GM19467 (cell line): ENCODE measurements around the gene PACS2.

Source experiments
- ATAC-seq: cut with Tn5 transposase; IDR thresholded peaks from one replicate; pipeline ENCODE4 v1.9.1; 2021; ENCODE audit warnings: mild to moderate bottlenecking, moderate library complexity; ENCODE audit not compliant: unreplicated experiment

Gene PACS2

DNA sequence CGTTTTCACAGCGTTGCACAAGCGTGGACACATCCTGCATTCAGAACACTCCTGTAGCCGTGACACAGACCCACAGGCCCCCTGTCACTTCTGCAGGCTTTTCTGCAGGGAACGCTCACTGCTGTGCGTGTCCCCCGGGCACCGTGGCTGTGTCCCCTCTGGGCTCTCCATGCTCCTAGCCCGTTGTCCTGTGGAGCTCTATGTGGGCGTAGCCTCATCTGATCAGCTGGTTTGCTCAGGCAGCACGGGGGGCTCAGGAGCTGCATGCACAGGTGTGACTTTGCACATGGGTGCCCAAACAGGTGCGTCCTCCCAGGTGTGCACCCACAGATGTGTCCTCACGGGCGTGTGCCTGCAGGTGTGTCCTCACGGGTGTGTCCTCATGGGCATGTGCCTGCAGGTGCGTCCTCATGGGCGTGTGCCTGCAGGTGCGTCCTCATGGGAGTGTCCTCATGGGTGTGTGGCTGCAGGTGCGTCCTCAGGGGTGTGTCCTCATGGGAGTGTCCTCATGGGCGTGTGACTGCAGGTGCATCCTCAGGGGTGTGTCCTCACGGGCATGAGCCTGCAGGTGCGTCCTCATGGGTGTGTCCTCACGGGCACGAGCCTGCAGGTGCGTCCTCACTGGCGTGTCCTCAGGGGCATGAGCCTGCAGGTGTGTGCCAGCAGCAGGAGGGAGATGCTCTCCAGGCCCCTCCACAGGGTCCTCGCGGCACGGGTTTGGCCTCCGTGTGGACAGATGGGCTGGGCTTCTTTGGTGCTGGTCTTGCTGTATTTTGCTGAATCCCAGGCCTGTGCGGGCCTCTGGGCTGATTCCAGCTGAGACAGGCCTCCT lies 122.6 kb downstream of the PACS2 start:
- no peak for ATAC-seq

DNA sequence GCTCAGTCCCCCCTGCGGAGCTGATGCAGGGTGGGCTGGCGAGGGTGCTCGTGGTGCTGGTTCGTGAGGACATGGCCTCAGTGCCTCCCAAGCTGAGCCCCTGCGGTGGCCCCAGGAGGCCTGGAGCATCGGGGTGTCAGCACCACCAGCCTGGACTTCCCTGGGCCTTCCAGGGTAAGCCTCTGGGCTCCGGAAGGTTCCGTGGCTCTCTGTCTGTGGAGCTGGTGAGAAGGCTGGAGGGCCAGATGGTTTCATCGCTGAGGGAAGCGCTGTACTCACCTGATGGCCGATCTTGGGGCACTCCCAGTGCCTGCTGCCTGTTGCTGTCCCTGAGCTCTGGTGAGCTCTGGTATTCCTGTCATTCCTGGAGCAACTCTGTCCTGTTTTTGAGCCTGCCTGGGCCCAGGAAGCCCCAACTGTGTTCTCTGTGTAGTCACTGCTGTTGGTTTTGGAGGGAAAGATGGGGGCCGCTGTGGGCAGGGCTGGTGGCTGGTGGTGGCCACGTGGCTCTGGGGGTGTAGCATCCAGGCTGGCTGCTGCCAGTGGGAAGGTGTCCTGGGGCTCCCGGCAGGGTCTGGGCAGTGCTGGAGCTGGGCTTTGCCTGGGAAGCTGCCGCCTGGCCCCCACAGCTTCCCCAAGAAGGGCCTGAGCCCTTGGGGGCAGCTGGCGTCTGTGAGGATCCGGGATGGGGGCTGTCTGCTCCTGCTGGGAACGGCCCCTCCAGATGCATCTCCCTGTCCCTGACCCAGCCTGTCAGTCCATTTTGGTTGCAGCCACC lies 123.4 kb downstream of the PACS2 start:
- no peak for ATAC-seq

- ATAC-seq, result no peak
Measured at GRCh38 chr14:105439179-105439578, 124.6 kb downstream of the PACS2 start.

DNA sequence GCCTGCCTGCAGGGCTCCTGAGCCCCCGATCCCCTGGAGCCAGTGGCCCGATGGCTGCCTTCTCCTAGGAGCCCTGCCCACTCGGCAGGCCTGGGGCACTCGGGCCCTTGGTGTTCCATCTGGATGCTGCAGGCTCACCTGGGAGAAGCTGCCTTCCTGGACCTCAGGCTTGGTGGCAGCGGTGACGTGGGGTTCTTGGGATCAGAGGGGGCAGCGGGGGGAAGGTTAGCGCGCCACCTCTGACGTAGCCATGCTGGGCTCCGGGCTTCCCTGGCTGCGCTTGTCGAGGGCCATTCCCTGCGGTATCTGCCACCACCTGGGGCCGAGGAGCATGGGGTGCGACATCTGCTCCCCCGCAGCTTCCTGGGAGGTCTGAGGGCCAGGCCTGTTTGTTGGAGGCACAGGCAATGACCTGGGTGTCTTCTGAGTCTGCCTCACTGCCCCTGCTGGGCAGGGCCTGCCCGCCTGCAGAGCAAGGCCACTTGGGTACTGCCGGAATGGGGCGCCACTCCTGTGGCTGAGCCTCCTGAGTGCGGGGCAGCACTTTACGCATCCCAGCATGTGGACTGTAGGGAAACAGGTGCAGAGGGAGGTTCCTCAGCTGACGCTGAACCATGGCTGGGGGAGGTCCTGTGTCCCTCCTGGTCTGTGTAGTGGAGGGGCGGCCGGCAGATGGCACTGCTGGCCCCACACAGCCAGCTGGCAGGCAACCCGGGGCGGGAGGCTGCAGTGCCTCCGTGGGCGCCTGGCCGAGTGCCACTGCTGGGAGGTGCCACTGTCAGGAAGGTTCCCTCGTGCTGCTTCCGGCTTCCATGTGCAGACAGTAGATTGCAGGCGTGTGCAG lies 125.4 kb downstream of the PACS2 start:
- no peak for ATAC-seq

GRCh38 chr14:105440554-105440900 lies 126.0 kb downstream of the PACS2 start:
- no peak for ATAC-seq

DNA sequence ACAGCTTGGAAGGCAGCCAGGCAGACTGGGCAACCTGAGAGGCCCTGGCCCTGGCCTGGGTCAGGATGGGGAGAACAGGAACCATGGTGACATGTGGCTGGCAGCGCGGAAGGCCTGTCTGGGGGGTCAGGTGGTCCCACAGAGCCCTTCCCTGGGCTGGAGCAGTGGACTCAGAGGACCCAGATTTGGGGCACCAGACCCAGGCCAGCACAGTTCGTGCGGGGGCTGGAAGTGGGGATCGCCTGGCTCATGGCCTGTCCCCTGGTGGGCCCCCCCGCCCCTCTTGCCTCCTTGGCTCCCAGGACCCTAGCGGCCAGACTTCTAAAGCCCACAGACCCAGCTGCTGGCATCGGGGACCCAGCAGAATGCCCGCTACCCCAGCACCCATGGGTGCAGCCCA lies 126.4 kb downstream of the PACS2 start:
- no peak for ATAC-seq

GRCh38 chr14:105442125-105442524 lies 127.6 kb downstream of the PACS2 start:
- ATAC-seq, result no peak

DNA sequence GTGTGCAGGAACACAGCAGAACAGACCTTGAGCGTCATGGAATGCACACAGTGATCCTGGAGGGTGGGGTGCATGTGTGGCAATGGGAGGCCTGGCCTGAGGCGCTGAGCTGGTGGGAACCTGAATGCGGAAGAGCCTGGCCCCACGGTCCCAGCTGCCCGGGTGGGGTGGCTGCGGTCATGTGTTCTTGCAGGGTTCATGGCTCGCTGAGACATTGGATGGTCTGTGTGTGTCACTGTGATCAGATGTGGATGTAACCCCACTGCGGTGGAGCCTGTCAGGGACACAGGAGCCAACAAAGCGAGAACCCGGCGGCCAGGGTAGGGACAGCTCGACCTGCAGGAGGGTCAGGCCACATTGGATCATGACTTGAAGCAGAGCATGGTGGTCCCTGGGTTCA lies 128.3 kb downstream of the PACS2 start:
- no peak for ATAC-seq

DNA sequence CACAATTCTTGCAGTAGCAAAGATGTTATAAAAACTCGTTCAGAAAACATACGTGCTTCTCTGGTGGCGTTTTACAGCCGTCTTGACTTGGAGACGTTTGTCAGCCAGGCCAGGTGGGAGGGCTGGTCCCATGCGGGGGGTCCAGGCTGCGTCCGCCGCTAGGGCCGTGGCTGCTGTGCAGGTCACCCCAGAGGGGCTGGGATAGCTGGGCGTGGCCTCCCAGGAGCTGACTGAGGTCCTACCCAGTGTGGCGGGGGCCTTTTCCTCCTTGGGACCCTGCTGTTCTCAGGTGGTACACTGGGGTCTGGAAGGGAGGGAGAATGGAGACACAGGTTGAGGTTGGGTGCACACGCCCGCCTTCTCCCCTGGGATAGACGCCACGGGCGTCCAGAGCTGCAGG lies 130.3 kb downstream of the PACS2 start:
- no peak for ATAC-seq

- no peak for ATAC-seq
Measured at GRCh38 chr14:105445290-105445689, 130.7 kb downstream of the PACS2 start.

DNA sequence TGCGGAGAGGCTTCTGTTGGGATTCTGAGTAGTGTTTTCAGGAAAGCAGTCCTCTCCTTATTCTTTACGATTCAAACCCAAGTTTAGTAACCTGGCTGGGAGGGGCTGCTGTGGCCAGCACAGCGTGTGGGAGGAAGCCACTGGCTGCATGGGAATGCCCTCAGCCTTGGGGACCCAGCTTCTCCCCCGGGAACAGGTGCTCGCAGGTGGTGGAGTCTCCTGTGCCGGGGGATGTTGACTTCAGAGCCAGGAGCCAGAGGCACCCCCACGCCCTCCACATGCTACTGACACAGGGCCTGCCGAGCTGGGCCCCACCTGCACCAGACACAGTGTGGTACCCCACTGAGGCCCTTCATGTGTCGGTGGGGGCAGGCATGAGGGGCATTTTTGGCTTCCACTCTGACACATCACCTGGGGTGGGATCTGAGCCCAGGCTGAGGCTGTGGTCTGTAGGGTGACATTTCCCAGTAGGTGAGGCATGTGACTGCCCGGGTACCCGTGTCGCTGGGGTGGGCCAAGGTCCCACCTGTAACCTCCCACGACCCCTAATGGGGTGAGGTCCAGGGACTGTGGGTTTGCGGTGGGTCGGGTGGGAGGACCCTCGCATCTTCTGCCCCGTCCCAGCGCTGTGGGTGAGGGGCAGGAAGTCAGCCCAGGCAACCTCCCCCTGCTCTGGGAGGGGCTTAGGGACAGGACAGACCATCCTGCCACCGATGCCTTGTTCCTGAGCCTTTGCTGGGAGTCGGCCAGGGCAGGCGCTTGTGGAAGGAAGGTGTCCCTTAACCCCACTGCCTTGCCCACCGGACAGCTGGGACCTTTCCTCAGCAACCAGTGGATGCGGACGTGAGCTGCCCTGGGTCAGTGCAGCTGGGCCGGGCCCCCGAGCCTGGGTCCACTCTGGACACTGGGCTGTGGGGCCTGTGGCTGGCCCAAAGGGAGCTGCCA lies 131.6 kb downstream of the PACS2 start:
- no peak for ATAC-seq

GRCh38 chr14:105446971-105447370 lies 132.4 kb downstream of the PACS2 start:
- no peak for ATAC-seq
